NCI-H446 treated with DMSO at 0.1 percent for 48 hours (cell line): ENCODE measurements around the gene ERMARD.
A peak's percentile ranks its signal among the peaks of the same experiment; 100 is the strongest.

Experiments used
- DNase-seq: peaks from one replicate; lab custom pipeline; 2025; lab: John Stamatoyannopoulos, UW

ERMARD gene

GRCh38 chr6:169751242-169752073, at the start of gene ERMARD, which contains the start of gene DYNLT2:
Gene ERMARD, plus strand, starts transcription at chr6:169751622. Its CDS starts 36 bp downstream, at chr6:169751658.
Gene DYNLT2, minus strand, starts transcription at chr6:169751572. Its CDS starts 114 bp downstream, at chr6:169751458.
- peak; percentile 74 for DNase-seq

- peak; percentile 81 for DNase-seq
Observed at GRCh38 chr6:169701954-169702839, 49.2 kb upstream of the ERMARD start, which contains the start of the genes C6orf120 and WDR27. Gene C6orf120, plus strand, starts transcription at chr6:169702126. Its CDS starts 334 bp downstream, at chr6:169702460. Gene WDR27, minus strand, starts transcription at chr6:169702029. Its CDS starts 13,024 bp downstream, at chr6:169689005.

GRCh38 chr6:169702840-169703246, 48.6 kb upstream of the ERMARD start:
- no peak for DNase-seq

- DNase-seq = no peak
Observed at GRCh38 chr6:169707772-169708171, 43.6 kb upstream of the ERMARD start.

- no peak for DNase-seq
Observed at GRCh38 chr6:169709293-169709692, 42.1 kb upstream of the ERMARD start.

GRCh38 chr6:169710009-169710408, 41.4 kb upstream of the ERMARD start:
- DNase-seq = no peak

- no peak for DNase-seq
Observed at GRCh38 chr6:169714178-169714577, 37.2 kb upstream of the ERMARD start.

GRCh38 chr6:169714595-169714994, 36.8 kb upstream of the ERMARD start:
- DNase-seq = no peak

GRCh38 chr6:169719117-169719516, 32.3 kb upstream of the ERMARD start:
- DNase-seq = no peak

- no peak for DNase-seq
Observed at GRCh38 chr6:169720207-169720855, 31.1 kb upstream of the ERMARD start.

GRCh38 chr6:169722362-169723199, 28.8 kb upstream of the ERMARD start:
- DNase-seq = no peak

GRCh38 chr6:169723200-169723909, 28.1 kb upstream of the ERMARD start:
- no peak for DNase-seq

- no peak for DNase-seq
Observed at GRCh38 chr6:169723991-169724493, 27.4 kb upstream of the ERMARD start.

GRCh38 chr6:169724494-169725124, 26.8 kb upstream of the ERMARD start, which contains the start of gene PHF10:
Gene PHF10, minus strand, starts transcription at chr6:169724500. Its CDS starts 569 bp downstream, at chr6:169723931.
- no peak for DNase-seq

- DNase-seq = no peak
Observed at GRCh38 chr6:169725125-169726048, 26.0 kb upstream of the ERMARD start.

GRCh38 chr6:169726049-169726400, 25.4 kb upstream of the ERMARD start:
- DNase-seq = no peak

- no peak for DNase-seq
Observed at GRCh38 chr6:169726963-169727362, 24.5 kb upstream of the ERMARD start.

GRCh38 chr6:169729961-169730360, 21.5 kb upstream of the ERMARD start:
- DNase-seq = no peak
